Activated CD4-positive, CD25-positive, alpha-beta regulatory T cell (primary cell): ENCODE results near the gene SCO1.
"Not testable (repeated sequence)": the region's sequence is repeated elsewhere in the genome, so short reads cannot be mapped to it uniquely, and the experiment has no call there.

Source experiments
- DNase-seq, 4 experiments: peaks; one replicate each; lab custom pipeline; 2025; lab: John Stamatoyannopoulos, UW

Gene SCO1

DNA sequence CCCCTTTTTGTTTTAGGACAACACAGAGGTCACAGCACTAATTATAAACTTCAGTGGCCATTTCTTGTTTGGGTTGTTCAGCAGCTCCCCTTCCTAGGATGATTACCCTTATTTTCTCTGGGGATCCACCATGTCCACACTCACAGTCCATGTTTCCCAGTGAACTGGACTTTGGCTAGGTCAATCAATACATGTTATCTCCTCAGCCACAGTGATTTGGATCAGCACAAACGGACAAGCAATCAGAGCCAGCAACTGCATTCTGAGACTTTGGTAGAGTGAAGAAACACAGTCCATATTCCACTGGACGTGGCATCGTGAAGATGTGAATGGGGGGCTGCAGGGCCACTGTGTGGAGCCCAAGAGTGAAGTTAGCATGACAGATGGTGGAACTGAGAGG is 27.9 kb upstream of the SCO1 start:
- DNase-seq, result no peak

DNA sequence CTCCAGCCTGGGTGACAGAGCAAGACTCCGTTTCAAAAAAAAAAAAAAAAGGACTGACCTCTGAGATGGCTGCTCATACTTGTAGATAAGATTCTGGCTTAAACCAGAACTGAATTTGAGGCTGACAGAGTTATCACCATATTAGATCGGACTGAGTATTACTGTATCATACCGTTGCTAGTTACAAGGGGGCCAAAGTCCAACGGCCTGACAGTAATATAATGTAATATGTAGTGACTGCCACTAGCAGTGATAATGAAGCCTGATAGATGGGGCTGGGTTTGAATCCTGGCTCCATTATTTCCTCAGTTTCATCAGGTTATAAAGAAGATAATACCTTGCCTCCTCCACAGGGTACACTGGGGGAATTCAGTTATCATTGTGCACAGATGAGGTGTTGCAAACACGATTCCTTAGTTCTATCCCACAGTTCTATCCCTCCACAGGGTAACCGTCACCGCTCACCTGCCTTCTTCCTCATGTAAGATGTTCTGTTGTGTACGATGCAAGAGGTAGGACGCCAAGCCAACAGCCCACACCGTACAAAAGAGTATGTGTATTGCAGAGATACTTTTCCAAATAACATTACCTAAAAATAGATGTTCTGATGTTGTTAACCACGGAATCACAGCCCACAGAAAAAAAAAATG is 27.3 kb upstream of the SCO1 start:
- no peak for DNase-seq

DNA sequence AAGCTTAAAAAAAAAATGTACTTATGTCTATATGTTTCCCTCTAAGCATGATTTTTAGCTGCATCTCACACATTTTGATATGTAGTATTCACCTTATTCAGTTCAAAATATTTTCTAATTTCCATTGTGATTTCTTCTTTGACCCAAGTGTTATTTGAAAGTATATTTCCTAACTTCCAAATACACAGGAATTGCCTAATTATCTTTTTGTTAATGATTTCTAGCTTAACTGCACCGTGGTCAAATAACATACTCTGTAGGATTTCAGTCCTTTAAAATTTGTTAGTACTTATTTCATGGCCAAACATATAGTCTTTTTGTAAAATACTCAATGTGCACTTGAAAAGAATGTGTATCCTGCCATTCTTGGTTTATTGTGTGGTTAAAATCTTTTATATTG is 21.2 kb upstream of the SCO1 start:
- no peak for DNase-seq

DNA sequence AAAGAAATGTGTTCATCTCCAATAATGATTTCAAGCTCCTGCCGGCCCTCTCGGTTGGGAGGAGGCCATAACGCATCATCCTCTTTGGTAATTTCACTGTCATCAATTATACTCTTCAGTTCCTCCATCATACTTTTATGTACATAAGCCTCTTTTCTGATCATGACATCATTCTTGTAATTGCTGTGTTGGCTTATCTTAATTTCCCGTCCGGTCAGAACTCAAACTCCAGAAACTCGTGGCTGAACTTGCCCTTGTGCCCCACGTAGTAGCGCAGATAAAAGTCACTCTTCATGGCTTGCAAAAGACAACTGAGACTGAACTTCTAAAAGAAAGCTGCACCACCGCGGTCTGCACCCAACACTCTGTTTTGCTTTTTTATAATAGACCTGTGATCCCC is 18.9 kb upstream of the SCO1 start:
- no peak for DNase-seq

DNA sequence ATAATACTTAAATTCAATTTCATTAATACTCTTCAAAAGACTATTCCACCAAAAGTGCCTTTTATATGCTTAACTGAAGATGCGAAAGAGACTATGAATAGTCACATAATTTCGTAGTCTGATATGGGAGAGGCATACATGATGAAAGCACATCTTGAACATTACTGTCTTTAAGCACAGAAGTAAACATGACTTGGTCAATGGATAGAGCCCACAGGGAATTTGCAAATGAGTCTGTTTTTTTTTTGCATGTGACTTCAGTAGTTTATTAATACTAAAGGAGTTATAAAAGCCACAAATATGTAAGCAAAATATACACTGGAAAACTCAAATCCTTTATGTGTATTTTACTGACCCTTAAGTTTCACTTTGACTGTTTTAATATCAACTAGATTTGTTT is 16.0 kb upstream of the SCO1 start:
- no peak for DNase-seq

DNA sequence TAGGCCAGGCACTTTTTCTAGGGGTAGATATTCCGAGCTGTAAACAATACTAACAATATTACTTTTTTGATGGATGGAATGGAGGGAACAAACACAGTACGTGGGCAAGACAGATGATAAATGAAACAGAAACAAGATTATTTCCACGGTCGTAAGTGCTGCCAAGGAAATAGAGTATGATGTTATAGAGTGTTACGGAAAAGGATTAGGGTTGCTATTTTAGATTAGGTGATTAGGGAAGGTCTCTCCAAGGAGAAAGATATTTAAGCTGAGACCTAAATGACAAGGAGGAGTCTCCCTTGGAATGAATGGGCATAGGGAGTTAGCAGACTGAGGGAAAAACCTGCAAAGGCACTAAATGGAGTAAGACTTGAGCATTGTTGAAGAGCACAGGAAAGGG is 8.4 kb upstream of the SCO1 start:
- no peak for DNase-seq

DNA sequence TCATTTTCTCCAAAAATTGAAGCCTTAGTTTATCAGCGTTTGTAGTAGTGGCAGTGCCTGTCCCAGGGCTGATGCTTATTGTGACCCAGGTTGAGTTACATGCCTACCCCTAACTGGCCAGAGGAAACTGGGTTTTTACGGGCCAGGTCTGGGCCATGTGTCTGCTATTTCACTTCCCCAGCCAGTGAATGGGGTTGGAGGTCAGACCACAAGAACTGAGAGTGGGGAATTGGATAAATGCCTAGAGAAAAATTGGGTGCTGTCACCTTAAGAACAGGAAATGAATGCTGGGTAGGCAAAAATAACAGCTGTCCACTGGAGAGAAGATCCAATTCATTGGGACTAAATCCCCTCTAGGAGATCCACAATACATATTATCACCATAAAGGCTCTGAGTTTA is 5.2 kb upstream of the SCO1 start:
- no peak for DNase-seq

DNA sequence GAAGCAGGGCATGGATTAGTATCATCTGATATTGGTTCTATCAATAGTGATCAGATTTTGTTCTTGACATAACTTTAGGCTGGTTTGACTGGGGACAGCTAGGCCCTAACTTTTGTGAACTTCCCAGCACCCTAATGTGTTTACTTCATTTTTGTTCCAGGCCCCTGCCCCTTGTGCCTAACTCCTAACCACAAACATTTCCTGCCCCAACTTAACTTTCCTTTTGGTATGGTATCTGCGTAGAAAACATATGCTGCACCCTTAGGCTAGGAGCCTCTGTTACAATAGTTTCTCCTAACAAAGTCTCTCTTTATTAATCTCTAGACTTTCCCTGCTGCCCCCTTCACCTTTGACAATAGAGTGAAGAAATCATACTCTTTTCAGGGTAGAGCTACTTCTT is 2.5 kb upstream of the SCO1 start:
- no peak for DNase-seq

DNA sequence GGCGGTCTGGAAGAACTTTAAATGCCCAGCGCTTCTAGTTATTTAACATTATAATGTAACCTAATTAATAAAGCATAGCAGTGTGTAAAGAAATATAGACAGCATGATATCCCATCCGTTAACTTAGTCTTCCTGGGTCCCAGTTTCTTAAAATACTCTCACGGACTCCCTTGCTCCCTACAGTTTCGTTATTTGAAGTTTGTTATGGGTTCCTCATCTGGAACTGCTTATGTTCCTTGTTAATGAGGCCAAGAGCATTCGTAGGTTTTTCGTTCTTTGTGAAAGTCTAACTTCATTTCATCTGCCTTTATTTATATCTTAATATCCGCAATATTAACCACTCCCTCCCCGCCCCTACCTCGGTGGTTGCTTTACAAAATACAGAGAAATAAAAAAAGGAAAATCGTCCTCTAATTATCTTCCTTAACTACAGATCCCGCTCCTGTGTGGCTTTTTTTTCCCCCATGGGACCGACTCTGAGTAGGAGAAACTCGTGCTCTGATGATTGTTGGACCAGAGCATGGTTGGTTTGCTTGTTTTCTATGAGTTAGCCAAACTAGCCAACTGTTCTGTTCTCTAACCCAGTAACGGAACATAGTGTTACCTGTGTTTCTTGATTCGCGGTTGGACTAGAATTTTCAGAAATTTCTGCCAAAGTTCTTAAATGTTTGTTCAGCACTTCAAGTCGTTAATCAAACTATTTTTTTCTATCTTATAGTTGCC is 924 bp upstream of the SCO1 start:
- no peak for DNase-seq

DNA sequence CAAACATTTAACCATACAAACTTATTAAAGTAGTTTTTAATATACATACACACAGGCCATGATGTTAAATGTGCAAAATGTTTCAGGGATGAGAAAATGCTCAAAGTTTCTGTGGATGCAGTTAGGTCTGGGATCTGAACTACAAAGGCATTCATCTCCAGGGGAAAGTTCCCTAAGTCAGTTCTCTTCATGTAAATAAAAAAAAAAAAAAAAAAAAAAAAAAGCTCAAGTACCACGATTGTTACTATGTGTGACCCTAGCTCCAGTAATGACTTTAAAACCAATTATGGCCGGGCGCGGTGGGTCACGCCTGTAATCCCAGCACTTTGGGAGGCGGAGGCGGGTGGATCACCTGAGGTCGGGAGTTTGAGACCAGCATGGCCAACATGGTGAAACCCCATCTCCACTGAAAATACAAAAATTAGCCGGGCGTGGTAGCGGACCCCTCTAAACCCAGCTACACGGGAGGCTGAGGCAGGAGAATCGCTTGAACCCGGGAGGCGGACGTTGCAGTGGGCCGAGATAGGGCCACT is 1.4 kb downstream of the SCO1 start:
- not testable (repeated sequence) for DNase-seq

DNA sequence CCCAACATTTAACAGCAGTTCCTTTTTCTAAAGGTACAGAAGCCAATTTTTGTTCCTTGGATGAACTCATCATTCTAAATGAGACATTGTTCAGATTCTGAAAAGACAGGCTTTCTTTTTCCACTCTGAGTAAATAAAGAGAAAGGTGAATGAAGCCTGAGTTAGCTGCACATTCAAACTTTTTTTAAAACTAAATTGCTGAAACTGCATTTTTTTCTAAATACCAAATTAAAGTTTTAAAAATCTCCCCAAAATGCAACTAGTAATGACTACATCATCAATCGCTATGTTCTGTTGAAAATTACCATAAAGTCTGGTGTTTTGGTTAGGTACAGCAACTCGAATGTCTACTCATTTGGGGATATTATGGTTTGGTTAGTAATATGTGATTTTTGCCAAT is 9.8 kb downstream of the SCO1 start:
- no peak for DNase-seq

DNA sequence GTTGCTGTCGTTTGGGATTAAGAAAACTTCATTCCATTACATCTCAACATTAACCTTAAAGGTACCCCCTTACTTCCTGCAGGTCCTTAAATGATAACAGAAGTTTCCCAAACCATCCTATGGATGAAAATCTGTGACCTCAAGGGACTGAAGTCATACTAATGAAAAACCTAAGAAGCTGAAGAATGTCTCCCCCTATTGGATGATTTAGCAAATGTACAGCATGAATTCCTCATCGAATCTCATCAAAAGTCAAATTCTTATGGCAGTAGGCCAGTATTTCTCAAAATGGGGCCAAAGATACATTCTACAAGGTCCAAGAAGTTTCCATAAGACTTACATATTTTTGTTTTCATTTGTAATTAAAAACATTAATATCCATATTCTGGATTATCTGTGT is 13.5 kb downstream of the SCO1 start:
- DNase-seq, result no peak

DNA sequence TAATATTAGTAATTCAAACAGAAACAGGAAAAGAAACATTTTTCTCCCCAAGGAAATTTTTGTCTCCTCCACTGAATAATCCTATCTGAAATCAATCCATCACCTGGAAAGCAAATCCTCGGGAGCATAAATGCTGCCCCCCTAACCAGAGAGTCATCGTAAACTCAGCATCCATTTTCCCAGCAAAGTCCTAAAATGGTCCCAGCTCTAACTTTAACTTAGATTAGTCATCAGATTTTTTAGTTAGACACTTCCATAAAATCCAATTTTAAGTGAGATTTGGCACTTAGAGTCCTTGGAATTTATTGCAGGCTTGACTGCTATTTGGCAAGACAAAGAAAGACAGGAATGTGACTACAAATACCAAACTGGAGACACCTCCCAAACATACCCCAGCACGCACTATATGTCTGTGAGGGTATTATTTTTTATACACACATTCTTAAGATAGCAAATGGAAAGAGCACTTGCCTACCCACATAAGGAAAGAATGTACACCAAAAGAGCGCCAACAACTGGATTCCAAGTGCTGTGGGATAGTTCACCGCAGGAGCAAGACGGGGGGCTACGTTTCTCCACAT is 15.4 kb downstream of the SCO1 start:
- no peak for DNase-seq

DNA sequence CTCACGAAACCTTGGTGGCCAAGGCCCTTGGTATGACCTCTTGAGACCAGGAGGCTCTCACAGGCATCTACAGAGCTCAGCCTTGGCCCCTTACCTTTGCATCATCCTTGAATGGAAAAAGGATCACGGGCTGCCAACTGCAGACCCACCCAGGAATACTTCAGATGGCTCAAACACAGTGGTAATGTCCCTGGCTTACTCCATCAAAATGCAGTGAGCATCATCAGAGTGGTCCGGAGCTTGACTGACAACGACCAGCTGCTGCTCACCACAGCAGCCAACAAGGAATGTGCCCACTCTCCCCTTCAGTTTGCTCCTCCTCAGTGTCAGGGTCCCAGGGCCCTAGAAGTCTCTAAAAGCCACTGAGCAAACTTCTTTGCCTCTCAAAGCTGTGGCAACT is 22.6 kb downstream of the SCO1 start:
- no peak for DNase-seq

DNA sequence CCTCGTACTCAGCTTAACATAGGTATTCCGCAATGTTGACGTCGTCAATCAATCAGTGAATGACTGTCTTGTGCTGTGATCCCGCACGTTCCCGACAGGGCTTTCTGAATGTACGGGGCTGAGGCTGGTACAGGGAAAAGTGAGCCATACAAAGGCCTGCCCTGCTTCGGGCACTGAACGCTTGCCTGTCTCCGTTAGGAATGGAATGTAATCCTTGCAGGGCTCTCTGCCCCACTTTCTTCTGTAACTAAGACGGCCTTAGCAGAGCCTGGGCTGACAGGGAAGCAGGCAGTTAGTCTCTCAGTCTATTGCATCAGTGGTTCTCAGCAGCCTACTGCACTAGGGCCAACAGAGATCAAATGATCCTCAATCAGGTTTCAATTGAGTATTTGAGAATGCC is 24.0 kb downstream of the SCO1 start:
- no peak for DNase-seq

DNA sequence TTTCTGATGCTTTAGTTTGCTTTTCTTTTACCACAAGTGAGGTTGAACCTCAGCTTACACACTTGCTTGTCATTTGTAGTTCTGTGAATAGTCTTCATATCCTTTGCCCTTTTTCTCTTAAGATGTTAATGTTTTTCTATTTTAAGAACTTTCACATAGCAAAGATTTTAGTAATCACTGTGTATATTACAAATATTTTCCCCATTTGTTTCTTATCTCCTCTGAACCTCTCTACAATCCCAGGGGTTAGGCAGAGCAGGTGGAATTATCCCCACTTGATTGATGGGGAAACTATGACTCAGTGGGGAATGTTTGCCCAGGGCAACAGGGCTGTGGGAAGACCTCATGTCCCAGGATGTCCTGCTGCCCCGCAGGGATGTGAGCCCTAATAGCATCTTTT is 28.6 kb downstream of the SCO1 start:
- no peak for DNase-seq

DNA sequence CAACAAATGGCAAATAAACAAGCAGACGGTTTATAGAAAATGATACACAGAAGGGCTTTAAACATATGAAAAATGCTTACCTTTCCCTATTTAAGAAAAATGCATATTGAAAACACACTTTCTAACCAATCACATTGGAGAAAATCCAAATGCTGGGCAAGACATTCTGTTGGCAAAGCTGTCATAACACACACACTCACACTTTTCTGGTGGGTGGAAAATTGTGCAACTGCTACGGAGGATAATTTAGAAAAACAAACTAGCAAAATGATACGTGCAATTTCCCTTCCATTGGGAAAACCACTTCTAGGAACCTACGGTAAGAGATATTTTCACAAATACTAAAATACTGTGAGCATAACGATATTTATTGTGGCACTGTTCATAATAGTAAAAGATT is 30.4 kb downstream of the SCO1 start:
- DNase-seq, result no peak

DNA sequence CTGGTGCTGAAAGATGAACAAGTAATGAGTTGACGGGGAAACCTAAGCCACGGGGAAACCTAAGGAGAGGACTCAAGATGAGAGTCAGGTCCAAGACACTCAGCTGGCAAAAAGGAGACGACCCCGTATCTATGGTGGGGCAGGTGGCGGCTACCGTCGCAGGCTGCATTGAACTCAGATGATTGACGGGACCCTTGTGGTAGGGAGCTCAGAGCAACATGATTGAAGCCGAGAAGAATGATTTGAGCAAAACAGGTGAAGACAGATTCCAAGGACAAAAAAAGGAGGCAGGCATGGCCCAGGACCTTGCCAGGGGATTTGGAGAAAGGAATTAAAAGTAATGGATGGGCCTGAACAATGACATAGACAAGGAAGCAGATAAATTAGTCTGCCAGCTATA is 32.8 kb downstream of the SCO1 start:
- DNase-seq, result no peak

DNA sequence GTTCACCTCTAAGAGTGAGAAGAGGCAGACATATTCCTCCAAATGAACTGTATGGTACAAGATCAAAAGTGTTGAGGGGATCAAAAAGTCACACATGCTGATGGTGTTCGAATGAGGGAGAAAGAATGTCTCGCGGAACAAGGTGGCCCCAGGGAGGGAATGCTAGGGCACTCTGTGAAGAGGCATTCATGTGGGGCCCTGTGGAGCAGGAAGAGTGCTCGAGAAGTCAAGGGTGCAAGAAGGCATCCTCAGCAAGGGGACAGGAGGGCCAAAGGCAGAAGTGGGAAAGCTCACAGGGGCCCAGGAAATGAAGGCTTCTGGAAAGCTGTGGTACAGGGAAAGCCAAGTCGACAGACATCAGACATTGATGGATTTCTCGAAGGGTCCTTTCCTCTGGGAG is 34.1 kb downstream of the SCO1 start:
- no peak for DNase-seq

DNA sequence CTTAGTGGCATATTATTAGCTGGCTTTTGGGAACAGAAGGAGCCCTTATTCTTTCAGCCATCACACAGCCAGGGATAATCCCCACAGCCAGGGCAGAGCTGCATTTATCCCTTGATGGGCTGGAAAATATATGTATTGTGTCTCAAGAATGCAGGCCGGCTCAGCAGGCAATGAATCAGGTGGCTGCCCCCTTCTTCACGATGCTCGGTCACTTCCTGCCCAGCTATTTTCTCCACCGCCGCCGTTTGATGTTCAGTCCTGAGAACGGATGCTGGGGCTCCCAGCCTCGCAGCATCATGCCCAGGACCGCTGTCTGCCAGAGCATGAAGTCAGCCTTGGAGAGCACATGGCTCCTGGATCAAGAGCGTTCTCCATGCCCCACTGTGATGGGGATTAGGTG is 35.9 kb downstream of the SCO1 start:
- DNase-seq, result no peak

DNA sequence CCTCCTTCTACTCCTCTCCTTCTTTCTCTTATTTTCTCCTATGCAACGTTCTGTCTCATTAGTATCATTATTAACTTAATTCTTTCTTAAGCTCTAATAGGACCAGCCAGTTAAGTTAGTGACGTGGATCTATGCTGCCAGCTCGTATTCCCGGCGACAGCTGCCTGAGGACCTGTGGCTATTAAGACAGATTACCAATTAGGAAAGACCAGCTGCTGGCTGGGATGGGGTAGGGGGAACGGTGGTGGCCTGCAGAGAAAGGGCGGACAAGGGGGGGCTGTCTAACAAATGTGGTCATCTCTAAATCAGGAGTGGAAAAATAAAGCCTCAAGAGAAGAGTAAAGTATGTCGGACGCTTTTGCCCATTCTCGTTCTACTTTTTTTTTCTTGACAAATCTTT is 39.5 kb downstream of the SCO1 start:
- no peak for DNase-seq

DNA sequence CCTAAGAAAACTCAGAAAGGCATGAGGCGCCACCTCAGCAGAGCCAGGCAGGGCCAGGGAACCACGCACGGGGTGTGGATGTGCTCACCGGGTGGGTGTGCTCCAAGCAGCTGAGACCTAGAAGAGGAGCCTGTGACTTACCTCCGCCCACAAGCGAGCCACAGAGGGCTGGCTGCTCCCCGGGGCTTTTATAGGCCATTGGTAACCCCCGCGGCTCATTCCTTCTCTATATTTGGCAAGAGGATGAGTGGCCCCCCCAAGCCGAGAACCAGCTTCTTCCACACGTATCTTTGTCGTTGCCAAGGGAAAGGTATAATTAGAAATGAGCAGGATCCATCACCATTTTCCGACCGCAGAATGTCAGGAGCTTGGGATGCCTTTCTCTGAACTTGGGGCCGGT is 40.2 kb downstream of the SCO1 start, which contains the start of gene MYH3:
Gene MYH3, minus strand, starts transcription at position 162 of the 400 bp plus-strand sequence. CDS start 2,245 bp downstream, outside the sequence.
- no peak for DNase-seq

DNA sequence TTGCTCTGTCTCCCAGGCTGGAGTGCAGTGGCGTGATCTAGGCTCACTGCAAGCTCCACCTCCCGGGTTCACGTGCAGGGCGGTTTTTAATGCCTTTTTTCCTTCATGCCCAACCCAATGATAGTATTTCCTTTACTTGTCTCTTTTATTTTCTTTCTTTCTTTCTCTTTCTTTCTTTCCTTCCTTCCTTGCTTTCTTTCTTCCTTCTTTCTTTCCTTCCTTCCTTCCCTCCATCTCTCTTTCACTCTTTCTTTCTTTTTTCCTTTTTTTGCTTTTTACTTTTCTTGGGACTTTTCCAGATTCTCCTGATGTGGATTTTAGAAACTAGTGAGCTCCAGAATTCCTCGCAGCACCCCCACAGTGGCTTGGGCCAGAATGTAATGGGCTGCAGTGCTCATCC is 43.3 kb downstream of the SCO1 start:
- no peak for DNase-seq
